Prostate gland (tissue), 2 donors: ENCODE results near the gene OSER1.

Source experiments
- CTCF ChIP-seq, 4 experiments: fragments of 200-600 bp in 2 of 4; fragments of 450-650 bp in 2 of 4; sonication (generic) in 2 of 4; IDR thresholded peaks; 1 replicate in 3 of 4; 2 replicates in 1 of 4; pipeline ENCODE4 v1.5.1; 2016 to 2019; ENCODE audit warnings: antibody characterized with exemption in 4 of 4, mild to moderate bottlenecking in 2 of 4, moderate library complexity in 2 of 4
- POLR2A ChIP-seq: fragments of 450-650 bp; IDR thresholded peaks from one replicate; pipeline ENCODE4 v1.6.1; 2016; ENCODE audit warnings: antibody characterized with exemption, mild to moderate bottlenecking
- POLR2AphosphoS5 ChIP-seq: sonication (generic); formaldehyde crosslinking; IDR thresholded peaks from one replicate; pipeline ENCODE4 v1.6.1; 2017; ENCODE audit warnings: antibody characterized with exemption

GRCh38 chr20:44221368-44221954, 10.9 kb upstream of the OSER1 start:
- TF ChIP-seq POLR2AphosphoS5 (no peak), CTCF (IDR thresholded peaks at IDR 0.05) (no peak), POLR2A (no peak)
